Spleen (tissue), 11 donors: ENCODE results near the gene PLPP3. TPM values are rescaled to one million over a fixed set of nuclear protein-coding genes. Genes with fewer than 3 reads are reported as not detected.
A peak's percentile ranks its signal among the peaks of the same experiment; 100 is the strongest.

ENCODE experiments used
- DNase-seq: peaks from one replicate; pipeline ENCODE4 v3.0.0-alpha.2; 2020
- H3K27ac ChIP-seq, 8 donors: fragments of 200-600 bp; sonication (generic) in 7 of 8; 1 replicate in 4 of 8; 2 replicates in 4 of 8; pipeline versions ENCODE4 v1.5.0 to v1.8.0; 2016 to 2021; ENCODE audit warnings: inconsistent platforms in 4 of 8, mild to moderate bottlenecking in 4 of 8, moderate library complexity in 1 of 8
- H3K27me3 ChIP-seq, 7 donors: fragments of 200-600 bp; sonication (generic) in 6 of 7; replicated peaks in 1 of 7; 1 replicate in 4 of 7; 2 replicates in 3 of 7; pipeline versions ENCODE4 v1.5.0 to v1.8.0; 2016 to 2021; ENCODE audit warnings: inconsistent platforms in 3 of 7, mild to moderate bottlenecking in 1 of 7
- H3K36me3 ChIP-seq, 6 donors: fragments of 200-600 bp; sonication (generic) in 5 of 6; 1 replicate in 4 of 6; 2 replicates in 2 of 6; pipeline versions ENCODE4 v1.5.0 to v1.8.0; 2016 to 2021; ENCODE audit warnings: inconsistent platforms in 2 of 6
- H3K4me1 ChIP-seq, 6 donors: fragments of 200-600 bp; sonication (generic) in 5 of 6; 1 replicate in 3 of 6; 2 replicates in 3 of 6; pipeline versions ENCODE4 v1.5.0 to v1.8.0; 2016 to 2021; ENCODE audit warnings: inconsistent platforms in 3 of 6
- H3K4me3 ChIP-seq, 8 donors: fragments of 200-600 bp; sonication (generic) in 7 of 8; 1 replicate in 4 of 8; 2 replicates in 4 of 8; pipeline versions ENCODE4 v1.5.0 to v1.8.0; 2016 to 2021; ENCODE audit warnings: inconsistent platforms in 4 of 8, mild to moderate bottlenecking in 4 of 8, moderate library complexity in 2 of 8
- H3K9me3 ChIP-seq, 8 donors: fragments of 200-600 bp; sonication (generic) in 7 of 8; 1 replicate in 4 of 8; 2 replicates in 4 of 8; pipeline versions ENCODE4 v1.5.0 to v1.8.0; 2016 to 2021; ENCODE audit warnings: inconsistent platforms in 4 of 8
- CTCF ChIP-seq, 11 experiments: fragments of 200-600 bp in 7 of 11; fragments of 450-650 bp in 4 of 11; sonication (generic) in 4 of 11; IDR thresholded peaks in 8 of 11; conservative IDR thresholded peaks in 3 of 11; 1 replicate in 7 of 11; 2 replicates in 4 of 11; pipeline versions ENCODE4 v1.4.0 to v1.8.0; 2016 to 2021; ENCODE audit warnings: antibody characterized with exemption in 11 of 11, inconsistent platforms in 4 of 11, mild to moderate bottlenecking in 1 of 11
- POLR2A ChIP-seq, 3 donors: fragments of 450-650 bp; IDR thresholded peaks; one replicate each; pipeline ENCODE4 v1.5.1; 2017; ENCODE audit warnings: antibody characterized with exemption in 3 of 3, mild to moderate bottlenecking in 1 of 3
- POLR2AphosphoS5 ChIP-seq, 3 donors: sonication (generic); formaldehyde crosslinking; IDR thresholded peaks; one replicate each; pipeline ENCODE4 v1.5.1; 2017; ENCODE audit warnings: antibody characterized with exemption in 3 of 3
- WGBS, 5 donors: extraction: QIAGEN DNeasy Blood & Tissue Kit in 3 of 5; methylation state at CpG; one replicate each; pipeline versions ENCODE4 v1.1.5 to v1.1.7; 2013 to 2018; 5-methylcytosine and 5-hydroxymethylcytosine counted together
- intact Hi-C: fragments of 100-400 bp; cut with DNase I; formaldehyde crosslinking; loops from one replicate; pipeline ENCODE4 v1.15.0; 2023; ENCODE audit warnings: low total_unique reads
- polyA plus RNA-seq, 3 donors: library from polyadenylated mRNA; stranded (reverse); fragments of 200-250 nt; gene quantifications; one replicate each; pipeline ENCODE4 v1.2.1, GENCODE V29; 2013
- total RNA-seq, 7 donors: library from RNA; depleted of rRNA in 3 of 7; stranded (reverse); fragments of >200 nt in 3 of 7; fragmentation: NEBNext Ultra II Directional in 4 of 7; extraction: Animal tissue kit (Norgen Biotek cat#: 25700) in 4 of 7; gene quantifications; one replicate each; pipeline versions ENCODE4 v1.1.0 to v1.2.1, GENCODE V29; 2016 to 2021
- donor health status: healthy with polysubstance abuse.
- donor health status: DM: no; HTN: no; CAD: no; lungs with moderate emphysema.
- donor health status: DM: no; HTN: no; CAD: no.
- donor health status: Bipolar disorder and iron deficiency.
- donor health status: healthy.
- donor health status: DM: no; HTN: no; CAD: no.
- donor health status: DM: yes; HTN: yes; CAD: no.

PLPP3 gene
- total and polyA plus RNA-seq, 10 donors = 6.7 to 90.0 (median 55.1) TPM

GRCh38 chr1:56452027-56453011 is 127.0 kb downstream of the PLPP3 start:
- no peak overlapping the region for H3K4me3 ChIP-seq
- peaks cover 0 to 17% (median 4%) of the 10 kb centered on the region in 6 donors for H3K4me1 ChIP-seq
- WGBS, 5 donors = 55 to 82% (median 78%) methylated on average over 3 of the region's 3 CpGs
- intact Hi-C loops = no loop called here
- no peaks in the 10 kb centered on the region for H3K9me3 ChIP-seq
- H3K27ac ChIP-seq = peak overlapping the region in 1 of 8 donors; percentile 11
- no peaks in the 10 kb centered on the region for H3K27me3 ChIP-seq
- no peak for DNase-seq
- TF ChIP-seq POLR2A (IDR thresholded peaks at IDR 0.05) = no peak
- no peak for TF ChIP-seq CTCF (IDR thresholded peaks at IDR 0.05 in 8 of 11, conservative IDR thresholded peaks at IDR 0.05 in 3 of 11)
- no peak for TF ChIP-seq POLR2AphosphoS5 (IDR thresholded peaks at IDR 0.05)
- H3K36me3 ChIP-seq = no peaks in the 10 kb centered on the region

DNA sequence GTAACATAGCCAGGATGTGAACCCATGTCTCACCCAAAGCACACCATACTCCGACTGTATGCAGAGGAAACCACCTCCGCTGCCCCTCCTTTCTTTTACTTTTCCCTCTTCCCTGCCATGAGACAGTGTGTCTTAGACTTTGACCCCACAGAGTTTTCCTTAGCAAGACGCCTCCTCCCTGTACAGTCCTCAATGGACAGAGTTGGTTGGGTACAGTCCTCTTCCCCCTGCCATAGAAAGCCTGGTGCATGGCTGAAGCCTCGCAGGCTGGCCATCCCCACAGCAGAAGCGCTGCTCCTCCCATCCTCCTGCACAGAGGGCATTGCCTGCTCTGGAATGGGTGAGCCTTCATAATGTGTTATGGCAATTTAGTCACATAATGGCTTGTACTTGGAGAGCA is 127.9 kb downstream of the PLPP3 start:
- H3K9me3 ChIP-seq = no peaks in the 10 kb centered on the region
- no peak for DNase-seq
- peaks cover 0 to 21% (median 7%) of the 10 kb centered on the region in 6 donors for H3K4me1 ChIP-seq
- H3K27me3 ChIP-seq = no peaks in the 10 kb centered on the region
- H3K4me3 ChIP-seq = no peak overlapping the region
- 93 to 97% (median 94%) methylated on average over 5 of the region's 5 CpGs for WGBS, 5 donors
- peak overlapping the region in 1 of 8 donors; percentile 11 for H3K27ac ChIP-seq
- no peaks in the 10 kb centered on the region for H3K36me3 ChIP-seq
- no peak for TF ChIP-seq POLR2AphosphoS5 (IDR thresholded peaks at IDR 0.05)
- TF ChIP-seq POLR2A (IDR thresholded peaks at IDR 0.05) = no peak
- TF ChIP-seq CTCF (IDR thresholded peaks at IDR 0.05 in 8 of 11, conservative IDR thresholded peaks at IDR 0.05 in 3 of 11) = no peak
- intact Hi-C loops = no loop called here

DNA sequence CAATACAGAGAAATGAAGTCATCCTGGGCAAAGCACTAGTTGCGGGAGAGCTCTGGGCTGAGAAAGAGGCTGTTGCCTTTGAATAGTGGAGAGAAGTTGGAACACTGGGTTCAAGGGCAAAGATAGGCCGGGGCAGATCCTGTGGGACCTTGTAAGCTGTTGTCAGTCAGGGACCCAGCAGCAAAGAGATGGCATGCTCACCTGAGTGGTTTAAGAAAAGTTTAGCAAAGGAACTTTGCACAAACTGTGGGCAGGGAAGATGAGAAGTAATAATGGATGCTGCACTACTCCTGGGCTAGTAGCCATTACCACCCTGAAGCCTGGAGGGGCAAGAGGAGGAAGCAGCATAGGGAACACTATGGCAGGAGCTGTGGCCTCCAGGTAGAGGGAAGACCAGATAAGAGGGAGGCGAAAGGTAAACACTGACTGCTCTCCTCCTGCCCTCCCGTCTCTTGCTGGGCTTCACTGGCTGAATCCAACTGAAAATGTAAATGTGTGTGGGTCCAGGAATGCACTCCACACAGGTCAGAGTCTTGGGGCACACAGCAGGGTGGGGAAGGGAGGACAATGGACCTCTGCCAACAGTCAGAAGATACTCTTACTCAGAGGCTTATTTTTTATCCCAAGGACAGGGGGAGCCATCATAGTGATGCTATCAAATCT is 129.2 kb downstream of the PLPP3 start:
- no peak for TF ChIP-seq POLR2A (IDR thresholded peaks at IDR 0.05)
- TF ChIP-seq CTCF (IDR thresholded peaks at IDR 0.05 in 8 of 11, conservative IDR thresholded peaks at IDR 0.05 in 3 of 11) = no peak
- no peak for TF ChIP-seq POLR2AphosphoS5 (IDR thresholded peaks at IDR 0.05)
- DNase-seq = no peak
- Histone ChIP-seq H3K4me3 (no peak overlapping the region), H3K27me3 (no peaks in the 10 kb centered on the region), H3K36me3 (no peaks in the 10 kb centered on the region), H3K27ac (no peak overlapping the region), H3K4me1 (peaks cover 0 to 33% (median 12%) of the 10 kb centered on the region in 6 donors), H3K9me3 (no peaks in the 10 kb centered on the region)
- 75 to 89% (median 75%) methylated on average over 4 of the region's 4 CpGs for WGBS, 5 donors
- intact Hi-C loops = no loop called here
